ENCODE measurements around the gene BAZ1A. TPM values are rescaled to one million over a fixed set of nuclear protein-coding genes. Genes with fewer than 3 reads are reported as not detected.

Gene BAZ1A
- total and polyA plus RNA-seq, 2 of the 8 experiments (the other 6 are each of a cell fraction or from before 2014, with no cell fraction given) = 8.0 to 23.1 TPM

DNA sequence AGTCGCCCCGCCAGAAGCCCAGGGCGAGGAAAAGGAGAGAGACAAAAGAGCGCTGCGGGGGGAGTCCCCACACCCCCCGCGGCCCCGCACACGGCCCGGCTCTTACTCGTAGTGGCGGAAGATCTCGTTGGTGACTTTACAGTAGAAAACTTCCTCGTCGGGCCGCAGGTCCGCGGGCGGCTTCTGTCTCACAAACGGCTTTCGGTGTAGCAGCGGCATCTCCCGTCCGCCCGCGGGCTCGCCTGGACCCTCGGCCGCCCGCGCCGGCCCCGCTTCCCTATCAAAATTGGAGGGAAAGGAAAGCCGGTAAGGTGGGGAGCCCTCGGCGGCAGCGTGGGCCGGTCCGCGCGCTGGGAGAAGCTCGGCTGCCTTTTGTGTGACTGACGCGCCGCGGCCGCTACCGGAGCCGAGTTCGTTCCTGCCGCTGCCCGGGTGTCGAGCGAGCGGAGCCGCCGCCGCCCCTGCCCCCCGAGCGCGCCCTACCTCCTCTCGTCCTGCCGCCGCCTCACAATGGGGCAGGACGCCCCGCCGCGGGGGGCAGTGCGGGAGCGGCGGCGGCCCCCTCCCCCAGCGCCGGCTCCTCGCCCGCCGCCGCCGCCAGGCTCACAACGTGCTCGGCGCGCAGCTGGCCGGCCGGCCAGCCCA, 652 bp downstream of the BAZ1A start:
- Histone ChIP-seq H2BK15ac (ENCODE audit: low read length) (no peak overlapping the region), H3K23ac (ENCODE audit: insufficient read length) (no peak overlapping the region), H4K20me1 (replicated peaks in 1 of 2; ENCODE audit: control insufficient read depth in 1 of 2, insufficient read depth in 2 of 2, low read length in 2 of 2) (peaks cover 0 to 1% of the 10 kb centered on the region in 2 experiments), H3K23me2 (ENCODE audit: low read depth, low read length) (peaks cover 4% of the 10 kb centered on the region; the same call in 1 of the 2 replicates), H2BK20ac (ENCODE audit: low read length) (no peak overlapping the region), H3K9me3 (ENCODE audit: insufficient read depth in 2 of 2, low read depth in 1 of 2, low read length in 1 of 2) (no peaks in the 10 kb centered on the region), H3K27ac (ENCODE audit: low read depth, low read length) (peak overlapping the region; percentile 45; the same call in 1 of the 2 replicates), H2BK12ac (ENCODE audit: low read depth, low read length) (no peak overlapping the region), H3K56ac (replicated peaks; ENCODE audit: insufficient read length, low read depth, low read length) (peak overlapping the region; percentile 40), H3K4me1 (replicated peaks in 1 of 4; ENCODE audit: control insufficient read depth in 3 of 4, insufficient read depth in 4 of 4, low read length in 3 of 4) (peaks cover 0 to 4% (median under 1%) of the 10 kb centered on the region in 4 experiments; a peak in 2 of 7 replicates), H3K36me3 (ENCODE audit: control insufficient read depth in 2 of 4, insufficient read depth in 4 of 4, low read length in 3 of 4) (no peaks in the 10 kb centered on the region), H2BK120ac (replicated peaks; ENCODE audit: low read depth, low read length) (no peak overlapping the region), H3K14ac (ENCODE audit: insufficient read length) (no peak overlapping the region), H3K27me3 (replicated peaks in 1 of 4; ENCODE audit: control insufficient read depth in 3 of 4, extremely low read depth in 1 of 4, insufficient read depth in 3 of 4, low read length in 3 of 4) (no peaks in the 10 kb centered on the region), H4K8ac (ENCODE audit: extremely low read depth, insufficient read depth, low read length) (peak overlapping the region; percentile 95; the same call in 1 of the 2 replicates), H3K79me1 (ENCODE audit: low read depth, low read length) (no peaks in the 10 kb centered on the region; the same call in 1 of the 2 replicates), H3K18ac (ENCODE audit: extremely low read depth, low read length) (0 out of 2 replicates have a peak overlapping the region, but pooled peaks have one; percentile 65), H2AFZ (ENCODE audit: low read length) (no peak overlapping the region), H4K91ac (replicated peaks; ENCODE audit: insufficient read length, low read length) (peak overlapping the region; percentile 14), H4K5ac (ENCODE audit: insufficient read length, low read depth, low read length) (no peak overlapping the region), H2BK5ac (ENCODE audit: low read depth, low read length) (no peak overlapping the region; the same call in 1 of the 2 replicates), H3K79me2 (ENCODE audit: control insufficient read depth in 1 of 2, insufficient read depth in 2 of 2, low read length in 2 of 2) (peaks cover 0 to 29% of the 10 kb centered on the region in 2 experiments; a peak in 2 of 4 replicates), H3K4ac (replicated peaks; ENCODE audit: insufficient read length, low read depth, low read length) (no peak overlapping the region), H3K4me2 (ENCODE audit: insufficient read depth in 1 of 2, low read depth in 2 of 2, low read length in 2 of 2) (peak overlapping the region; percentile 68 to 96), H3K4me3 (ENCODE audit: extremely low read depth in 1 of 4, insufficient read depth in 2 of 4, low read depth in 3 of 4, low read length in 4 of 4) (peak overlapping the region; percentile 72 to 85 (median 77)), H2AK5ac (ENCODE audit: low read depth, low read length) (no peak overlapping the region), H3K9ac (replicated peaks in 1 of 4; ENCODE audit: extremely low read depth in 1 of 4, low read depth in 3 of 4, low read length in 3 of 4) (peak overlapping the region; percentile 43 to 79 (median 72))
- no peak for FAIRE-seq
- WGBS, 2 experiments (ENCODE audit: extremely low coverage in 1 of 2, insufficient coverage in 1 of 2, insufficient read length in 1 of 2, insufficient replicate concordance in 2 of 2, low coverage in 1 of 2, low lambda C conversion rate in 2 of 2, missing lambda C conversion rate in 1 of 2) = 3% methylated on average over 47 of the region's 85 CpGs; no CpG with 5 or more reads in 1 of the 2 experiments
- DNase-seq (ENCODE audit: low read depth in 1 of 2, low spot score in 2 of 2) = peak in 1 of 2 experiments; percentile 81
- POLR2A ChIA-PET (ENCODE audit: partially characterized antibody) = interaction anchor here (1.0 to 2.9 kb wide), 12 partner anchors 8 to 244 kb away, joined by 3 to 14 read pairs (median 4); partner anchors contain the start of genes FAM177A1 and SRP54
- CTCF ChIA-PET (ENCODE audit: partially characterized antibody) = interaction anchor here (0.9 to 1.5 kb wide), 4 partner anchors 13 to 202 kb away, joined by 3 to 6 read pairs (median 3); no protein-coding TSS in a partner anchor
- 0 out of 4 replicates have a peak, but pooled peaks of 1 of the 2 experiments have one; percentile 36 for TF ChIP-seq SIN3A (conservative IDR thresholded peaks at IDR 0.05 in 1 of 2, IDR thresholded peaks at IDR 0.05 in 1 of 2; ENCODE audit: low read depth in 1 of 2, low read length in 2 of 2)
- no peak for TF ChIP-seq JUND (IDR thresholded peaks at IDR 0.05; ENCODE audit: low read length)
- no peak for TF ChIP-seq RXRA (IDR thresholded peaks at IDR 0.05; ENCODE audit: insufficient read depth, low read depth, low read length)
- no peak for TF ChIP-seq KDM5A (IDR thresholded peaks at IDR 0.05; ENCODE audit: low read length)
- TF ChIP-seq TEAD4 (IDR thresholded peaks at IDR 0.05; ENCODE audit: low read depth, low read length) = no peak
- TF ChIP-seq, protein P1, sequence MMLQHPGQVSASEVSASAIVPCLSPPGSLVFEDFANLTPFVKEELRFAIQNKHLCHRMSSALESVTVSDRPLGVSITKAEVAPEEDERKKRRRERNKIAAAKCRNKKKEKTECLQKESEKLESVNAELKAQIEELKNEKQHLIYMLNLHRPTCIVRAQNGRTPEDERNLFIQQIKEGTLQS (IDR thresholded peaks at IDR 0.05; ENCODE audit: insufficient read depth, low read depth, low read length) = no peak
- TF ChIP-seq, protein P2, sequence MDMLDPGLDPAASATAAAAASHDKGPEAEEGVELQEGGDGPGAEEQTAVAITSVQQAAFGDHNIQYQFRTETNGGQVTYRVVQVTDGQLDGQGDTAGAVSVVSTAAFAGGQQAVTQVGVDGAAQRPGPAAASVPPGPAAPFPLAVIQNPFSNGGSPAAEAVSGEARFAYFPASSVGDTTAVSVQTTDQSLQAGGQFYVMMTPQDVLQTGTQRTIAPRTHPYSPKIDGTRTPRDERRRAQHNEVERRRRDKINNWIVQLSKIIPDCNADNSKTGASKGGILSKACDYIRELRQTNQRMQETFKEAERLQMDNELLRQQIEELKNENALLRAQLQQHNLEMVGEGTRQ (IDR thresholded peaks at IDR 0.05; ENCODE audit: low read length) = no peak
- TF ChIP-seq CTBP2 (IDR thresholded peaks at IDR 0.05; ENCODE audit: borderline replicate concordance, insufficient read depth, insufficient read length, low read length) = no peak
- TF ChIP-seq FOSL1 (IDR thresholded peaks at IDR 0.05; ENCODE audit: insufficient read depth, low read depth, low read length) = no peak
